Skeletal muscle tissue (tissue), 4 donors: ENCODE data around the gene SYNJ1. TPM values are rescaled to one million over a fixed set of nuclear protein-coding genes. Genes with fewer than 3 reads are reported as not detected.
A peak's percentile ranks its signal among the peaks of the same experiment; 100 is the strongest.
"Not testable (repeated sequence)": the region's sequence is repeated elsewhere in the genome, so short reads cannot be mapped to it uniquely, and the experiment has no call there.

Experiments
- H3K27ac ChIP-seq: one replicate; pipeline ENCODE4 v1.7.0; 2013; ENCODE audit warnings: mild to moderate bottlenecking, low read depth, low read length, inconsistent platforms
- H3K27me3 ChIP-seq, 3 donors: one replicate each; pipeline ENCODE4 v1.7.0; 2013; ENCODE audit warnings: low read length in 3 of 3; ENCODE audit not compliant: control insufficient read depth in 3 of 3, insufficient read depth in 3 of 3
- H3K36me3 ChIP-seq, 3 donors: one replicate each; pipeline ENCODE4 v1.7.0; 2013; ENCODE audit warnings: low read length in 3 of 3; ENCODE audit not compliant: control insufficient read depth in 3 of 3, insufficient read depth in 3 of 3
- H3K4me1 ChIP-seq, 3 donors: one replicate each; pipeline ENCODE4 v1.7.0; 2013; ENCODE audit warnings: low read length in 3 of 3, mild to moderate bottlenecking in 3 of 3; ENCODE audit not compliant: control insufficient read depth in 3 of 3, insufficient read depth in 3 of 3
- H3K4me3 ChIP-seq, 3 donors: one replicate each; pipeline ENCODE4 v1.7.0; 2013; ENCODE audit warnings: low read length in 3 of 3
- H3K9ac ChIP-seq, 3 donors: one replicate each; pipeline ENCODE4 v1.7.0; 2013; ENCODE audit warnings: low read length in 3 of 3, mild to moderate bottlenecking in 3 of 3, moderate library complexity in 2 of 3, low read depth in 1 of 3
- H3K9me3 ChIP-seq, 3 donors: one replicate each; pipeline ENCODE4 v1.7.0; 2013; ENCODE audit warnings: low read length in 3 of 3; ENCODE audit not compliant: control insufficient read depth in 3 of 3
- total RNA-seq: library from RNA; depleted of rRNA; stranded (reverse); fragments of >200 nt; gene quantifications from one replicate; pipeline ENCODE4 v1.2.3, GENCODE V29; 2014
- donor health status: Osteomylitis.

Gene SYNJ1
- total RNA-seq, 1 donor from 2014 or later: 4.7 TPM

- H3K36me3 ChIP-seq: peaks cover 17 to 63% (median 44%) of the 10 kb centered on the region in 3 donors
Observed at GRCh38 chr21:32741336-32741735, 13.5 kb upstream of the SYNJ1 start.

GRCh38 chr21:32739946-32740345 lies 12.1 kb upstream of the SYNJ1 start:
- no peak overlapping the region for H3K4me3 ChIP-seq
- peaks cover 17 to 56% (median 39%) of the 10 kb centered on the region in 3 donors for H3K36me3 ChIP-seq
- no peaks in the 10 kb centered on the region for H3K9me3 ChIP-seq
- no peak overlapping the region for H3K27ac ChIP-seq
- H3K4me1 ChIP-seq: no peaks in the 10 kb centered on the region
- H3K27me3 ChIP-seq: no peaks in the 10 kb centered on the region
- H3K9ac ChIP-seq: no peak overlapping the region

More at GRCh38 chr21:32741336-32741735, 13.5 kb upstream of the SYNJ1 start:
- H3K9ac ChIP-seq: no peak overlapping the region
- no peaks in the 10 kb centered on the region for H3K4me1 ChIP-seq
- H3K9me3 ChIP-seq: no peaks in the 10 kb centered on the region
- no peaks in the 10 kb centered on the region for H3K27me3 ChIP-seq
- no peak overlapping the region for H3K27ac ChIP-seq
- H3K4me3 ChIP-seq: no peak overlapping the region

DNA sequence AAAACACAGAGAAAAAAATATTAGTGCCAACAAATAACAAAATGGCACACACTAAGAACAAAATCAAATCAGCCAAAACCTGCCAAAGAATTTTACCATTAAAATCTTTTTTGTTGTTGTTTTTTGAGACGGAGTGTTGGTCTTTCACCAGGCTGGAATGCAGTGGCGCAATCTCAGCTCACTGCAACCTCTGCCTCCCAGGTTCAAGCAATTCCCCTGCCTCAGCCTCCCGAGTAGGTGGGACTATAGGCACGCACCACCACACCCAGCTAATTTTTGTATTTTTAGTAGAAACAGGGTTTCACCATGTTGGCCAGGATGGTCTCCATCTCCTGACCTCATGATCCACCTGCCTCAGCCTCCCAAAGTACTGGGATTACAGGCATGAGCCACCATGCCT lies 8.3 kb upstream of the SYNJ1 start:
- H3K9me3 ChIP-seq, H3K9ac ChIP-seq, H3K4me3 ChIP-seq, H3K27ac ChIP-seq, H3K27me3 ChIP-seq, H3K4me1 ChIP-seq: not testable (repeated sequence)
- H3K36me3 ChIP-seq: peaks cover 6 to 33% (median 19%) of the 10 kb centered on the region in 3 donors

DNA sequence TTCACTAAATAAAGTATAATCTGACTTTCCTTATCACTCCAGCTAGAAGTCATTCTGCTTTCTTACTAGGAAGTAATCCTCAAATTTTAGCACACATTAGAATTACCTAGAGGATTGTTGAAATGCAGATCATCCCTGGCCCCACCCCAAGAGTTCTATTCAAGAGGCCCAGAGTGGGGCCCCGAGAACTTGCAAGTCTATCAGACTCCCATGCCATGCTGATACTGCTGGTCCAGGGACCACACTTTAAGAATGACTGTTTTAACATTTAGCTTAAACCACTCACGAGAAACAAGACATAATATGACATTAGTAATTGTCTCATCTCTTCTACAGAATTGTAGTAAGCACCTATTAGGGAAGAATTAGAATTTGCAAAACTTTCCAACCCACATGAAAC lies 7.7 kb upstream of the SYNJ1 start:
- no peak overlapping the region for H3K4me3 ChIP-seq
- H3K9me3 ChIP-seq: no peaks in the 10 kb centered on the region
- no peaks in the 10 kb centered on the region for H3K4me1 ChIP-seq
- no peaks in the 10 kb centered on the region for H3K27me3 ChIP-seq
- H3K36me3 ChIP-seq: peaks cover 4 to 29% (median 16%) of the 10 kb centered on the region in 3 donors
- no peak overlapping the region for H3K9ac ChIP-seq
- H3K27ac ChIP-seq: no peak overlapping the region

DNA sequence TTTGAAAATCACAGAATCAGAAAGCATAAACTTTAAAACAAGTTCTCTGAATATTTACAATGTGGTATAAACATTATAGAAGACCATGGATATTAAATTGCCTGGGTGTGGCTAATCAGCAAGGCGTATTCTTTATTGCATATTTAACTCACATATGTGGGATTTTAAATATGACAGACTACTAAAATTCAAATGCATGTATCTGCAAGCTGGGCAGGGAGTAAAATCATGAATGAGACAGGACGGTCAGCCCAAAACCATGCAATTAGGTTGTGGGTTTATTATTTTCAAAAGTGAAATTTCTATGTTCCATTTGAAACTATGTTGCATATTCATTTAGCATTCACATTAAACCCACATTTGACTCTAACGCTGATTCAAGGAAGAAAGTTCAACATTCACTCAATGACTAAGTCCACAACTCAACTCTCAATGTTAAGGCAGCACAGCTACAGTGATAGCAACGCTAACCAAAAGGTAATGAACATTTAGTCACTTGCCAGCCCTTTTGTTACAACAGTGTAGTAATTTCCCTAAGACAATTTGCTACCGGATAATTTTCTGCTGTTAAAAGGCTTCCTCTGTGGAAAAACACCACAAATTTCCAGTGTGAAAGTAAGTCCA lies 6.3 kb upstream of the SYNJ1 start:
- no peaks in the 10 kb centered on the region for H3K4me1 ChIP-seq
- no peaks in the 10 kb centered on the region for H3K27me3 ChIP-seq
- no peak overlapping the region for H3K4me3 ChIP-seq
- H3K9me3 ChIP-seq: no peaks in the 10 kb centered on the region
- H3K9ac ChIP-seq: no peak overlapping the region
- H3K27ac ChIP-seq: no peak overlapping the region
- peaks cover 2 to 22% (median 12%) of the 10 kb centered on the region in 3 donors for H3K36me3 ChIP-seq

- no peaks in the 10 kb centered on the region for H3K9me3 ChIP-seq
Observed at GRCh38 chr21:32733356-32733755, 5.5 kb upstream of the SYNJ1 start.

GRCh38 chr21:32732544-32732943 lies 4.7 kb upstream of the SYNJ1 start:
- Histone ChIP-seq H3K36me3 (peaks cover 2 to 16% (median 7%) of the 10 kb centered on the region in 3 donors), H3K27ac (no peak overlapping the region)

More at GRCh38 chr21:32733356-32733755, 5.5 kb upstream of the SYNJ1 start:
- Histone ChIP-seq H3K36me3 (peaks cover 2 to 16% (median 7%) of the 10 kb centered on the region in 3 donors), H3K9ac (no peak overlapping the region), H3K4me3 (no peak overlapping the region), H3K27me3 (no peaks in the 10 kb centered on the region), H3K4me1 (peaks cover 3 to 7% (median 4%) of the 10 kb centered on the region in 3 donors), H3K27ac (no peak overlapping the region)

GRCh38 chr21:32728848-32729247 lies 1.0 kb upstream of the SYNJ1 start:
- Histone ChIP-seq H3K27ac (peak overlapping the region; percentile 93), H3K36me3 (peaks cover under 1 to 2% (median under 1%) of the 10 kb centered on the region in 3 donors), H3K4me3 (peak overlapping the region in 2 of 3 donors; percentile 83 to 95), H3K4me1 (peaks cover 11 to 17% (median 12%) of the 10 kb centered on the region in 3 donors), H3K9me3 (no peaks in the 10 kb centered on the region), H3K9ac (peak overlapping the region in 1 of 3 donors; percentile 93), H3K27me3 (no peaks in the 10 kb centered on the region)

More at GRCh38 chr21:32732544-32732943, 4.7 kb upstream of the SYNJ1 start:
- H3K9ac ChIP-seq: no peak overlapping the region
- H3K4me3 ChIP-seq: no peak overlapping the region
- no peaks in the 10 kb centered on the region for H3K27me3 ChIP-seq
- peaks cover 4 to 8% (median 5%) of the 10 kb centered on the region in 3 donors for H3K4me1 ChIP-seq
- no peaks in the 10 kb centered on the region for H3K9me3 ChIP-seq

DNA sequence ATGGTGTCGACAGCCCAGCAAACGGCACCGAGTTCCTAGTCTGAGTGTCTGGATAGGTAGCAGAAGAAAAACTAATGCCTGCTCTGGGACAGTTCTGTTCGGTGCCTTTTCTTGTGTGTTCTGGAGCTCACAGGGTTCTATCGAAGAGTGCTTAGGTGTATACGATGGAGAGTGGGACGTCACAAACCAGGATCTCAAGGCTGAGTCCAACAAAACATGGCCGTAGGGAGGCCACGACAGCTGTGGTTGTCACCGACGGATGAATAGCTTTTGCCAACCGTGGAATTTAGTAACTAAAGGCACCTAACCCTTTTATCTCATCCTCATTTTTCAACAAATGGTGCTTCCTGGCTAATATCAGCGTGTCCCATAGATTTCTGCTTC lies 635 bp upstream of the SYNJ1 start:
- Histone ChIP-seq H3K9me3 (no peaks in the 10 kb centered on the region), H3K4me3 (peak overlapping the region; percentile 83 to 95 (median 85)), H3K36me3 (peaks cover 0 to 2% (median 0%) of the 10 kb centered on the region in 3 donors), H3K4me1 (peaks cover 11 to 17% (median 12%) of the 10 kb centered on the region in 3 donors), H3K27me3 (no peaks in the 10 kb centered on the region), H3K9ac (peak overlapping the region; percentile 73 to 93 (median 86)), H3K27ac (peak overlapping the region; percentile 93)

GRCh38 chr21:32726839-32727686 lies 750 bp downstream of the SYNJ1 start:
- Histone ChIP-seq H3K9me3 (no peaks in the 10 kb centered on the region), H3K27ac (peak overlapping the region; percentile 93), H3K9ac (peak overlapping the region; percentile 79 to 93 (median 86)), H3K4me3 (peak overlapping the region; percentile 82 to 95 (median 85)), H3K4me1 (peaks cover 11 to 17% (median 12%) of the 10 kb centered on the region in 3 donors), H3K36me3 (peaks cover 0 to 1% (median 0%) of the 10 kb centered on the region in 3 donors), H3K27me3 (no peaks in the 10 kb centered on the region)
